A549 (cell line): ENCODE results near the gene YIPF1.
"Not testable (repeated sequence)": the region's sequence is repeated elsewhere in the genome, so short reads cannot be mapped to it uniquely, and the experiment has no call there.

Experiments used
- EHMT2 ChIP-seq: fragments of 200-600 bp; sonication (generic); IDR thresholded peaks from 2 replicates; pipeline ENCODE4 v1.6.1; 2016; ENCODE audit warnings: antibody characterized with exemption, low read depth, mild to moderate bottlenecking, moderate library complexity
- EP300 ChIP-seq, 2 experiments: fragments of >200 bp; sonication (Bioruptor Twin); formaldehyde crosslinking; IDR thresholded peaks; 2 replicates in 1 of 2; 3 replicates in 1 of 2; pipeline ENCODE4 v1.6.1; 2016 to 2017
- MYC ChIP-seq: IDR thresholded peaks from 2 replicates; pipeline ENCODE4 v1.6.1; 2012; ENCODE audit warnings: mild to moderate bottlenecking, inconsistent platforms, low read length, improper control_type of control experiment, borderline replicate concordance
- PHF8 ChIP-seq: fragments of 200-600 bp; sonication (generic); IDR thresholded peaks from 2 replicates; pipeline ENCODE4 v1.6.1; 2016; ENCODE audit warnings: low read depth, mild to moderate bottlenecking, antibody characterized with exemption, moderate library complexity, borderline replicate concordance
- POLR2A ChIP-seq: IDR thresholded peaks from 2 replicates; pipeline ENCODE4 v1.6.1; 2012; ENCODE audit warnings: mild to moderate bottlenecking, low read length
- RAD21 ChIP-seq, 2 experiments: fragments of >200 bp in 1 of 2; sonication (Bioruptor Twin) in 1 of 2; formaldehyde crosslinking in 1 of 2; IDR thresholded peaks in 1 of 2; conservative IDR thresholded peaks in 1 of 2; 2 replicates in 1 of 2; 3 replicates in 1 of 2; pipeline ENCODE4 v1.6.1; 2012 to 2018; ENCODE audit warnings: inconsistent platforms in 1 of 2
- RARB ChIP-seq: fragments of 250-450 bp; sonication (Bioruptor Pico); IDR thresholded peaks from 2 replicates; pipeline ENCODE4 v1.8.0; 2021; ENCODE audit warnings: mild to moderate bottlenecking, moderate library complexity
- RCOR1 ChIP-seq: fragments of 150-350 bp; IDR thresholded peaks from 2 replicates; pipeline ENCODE4 v1.6.1; 2014; ENCODE audit warnings: antibody characterized with exemption, low read length, low read depth
- RFX5 ChIP-seq: fragments of 450-650 bp; IDR thresholded peaks from 2 replicates; pipeline ENCODE4 v1.7.1; 2014; ENCODE audit warnings: antibody characterized with exemption, mild to moderate bottlenecking, moderate library complexity
- TF ChIP-seq, protein P1 (sequence below): fragments of 250-450 bp; sonication (Bioruptor Pico); IDR thresholded peaks from 2 replicates; pipeline ENCODE4 v1.5.0; 2021; ENCODE audit warnings: mild to moderate bottlenecking, moderate library complexity, borderline replicate concordance
- TF ChIP-seq, protein P2 (sequence below): fragments of >200 bp; sonication (Bioruptor Twin); formaldehyde crosslinking; IDR thresholded peaks from 3 replicates; pipeline ENCODE4 v1.5.1; 2016

DNA sequence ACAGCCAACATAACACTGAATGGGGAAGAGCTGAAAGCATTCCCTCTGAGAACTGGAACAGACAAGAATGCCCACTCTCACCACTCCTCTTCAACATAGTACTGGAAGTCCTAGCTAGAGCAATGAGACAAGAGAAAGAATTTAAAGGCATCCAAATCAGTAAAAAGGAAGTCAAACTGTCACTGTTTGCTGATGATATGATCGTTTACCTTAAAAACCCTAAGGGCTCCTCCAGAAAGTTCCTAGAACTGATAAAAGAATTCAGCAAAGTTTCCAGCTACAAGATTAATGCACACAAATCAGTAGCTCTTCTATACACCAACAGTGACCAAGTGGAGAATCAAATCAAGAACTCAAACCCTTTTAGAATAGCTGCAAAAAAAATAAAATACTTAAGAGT, 74.1 kb downstream of the YIPF1 start:
- TF ChIP-seq PHF8; RFX5; RCOR1; EP300 (IDR thresholded peaks at IDR 0.05); RAD21 (conservative IDR thresholded peaks at IDR 0.05 in 1 of 2, IDR thresholded peaks at IDR 0.05 in 1 of 2); POLR2A; EHMT2; RARB (CRISPR knock-in tag); MYC: not testable (repeated sequence)
- TF ChIP-seq, protein P1, sequence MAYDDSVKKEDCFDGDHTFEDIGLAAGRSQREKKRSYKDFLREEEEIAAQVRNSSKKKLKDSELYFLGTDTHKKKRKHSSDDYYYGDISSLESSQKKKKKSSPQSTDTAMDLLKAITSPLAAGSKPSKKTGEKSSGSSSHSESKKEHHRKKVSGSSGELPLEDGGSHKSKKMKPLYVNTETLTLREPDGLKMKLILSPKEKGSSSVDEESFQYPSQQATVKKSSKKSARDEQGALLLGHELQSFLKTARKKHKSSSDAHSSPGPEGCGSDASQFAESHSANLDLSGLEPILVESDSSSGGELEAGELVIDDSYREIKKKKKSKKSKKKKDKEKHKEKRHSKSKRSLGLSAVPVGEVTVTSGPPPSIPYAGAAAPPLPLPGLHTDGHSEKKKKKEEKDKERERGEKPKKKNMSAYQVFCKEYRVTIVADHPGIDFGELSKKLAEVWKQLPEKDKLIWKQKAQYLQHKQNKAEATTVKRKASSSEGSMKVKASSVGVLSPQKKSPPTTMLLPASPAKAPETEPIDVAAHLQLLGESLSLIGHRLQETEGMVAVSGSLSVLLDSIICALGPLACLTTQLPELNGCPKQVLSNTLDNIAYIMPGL (CRISPR knock-in tag): not testable (repeated sequence)
- TF ChIP-seq, protein P2, sequence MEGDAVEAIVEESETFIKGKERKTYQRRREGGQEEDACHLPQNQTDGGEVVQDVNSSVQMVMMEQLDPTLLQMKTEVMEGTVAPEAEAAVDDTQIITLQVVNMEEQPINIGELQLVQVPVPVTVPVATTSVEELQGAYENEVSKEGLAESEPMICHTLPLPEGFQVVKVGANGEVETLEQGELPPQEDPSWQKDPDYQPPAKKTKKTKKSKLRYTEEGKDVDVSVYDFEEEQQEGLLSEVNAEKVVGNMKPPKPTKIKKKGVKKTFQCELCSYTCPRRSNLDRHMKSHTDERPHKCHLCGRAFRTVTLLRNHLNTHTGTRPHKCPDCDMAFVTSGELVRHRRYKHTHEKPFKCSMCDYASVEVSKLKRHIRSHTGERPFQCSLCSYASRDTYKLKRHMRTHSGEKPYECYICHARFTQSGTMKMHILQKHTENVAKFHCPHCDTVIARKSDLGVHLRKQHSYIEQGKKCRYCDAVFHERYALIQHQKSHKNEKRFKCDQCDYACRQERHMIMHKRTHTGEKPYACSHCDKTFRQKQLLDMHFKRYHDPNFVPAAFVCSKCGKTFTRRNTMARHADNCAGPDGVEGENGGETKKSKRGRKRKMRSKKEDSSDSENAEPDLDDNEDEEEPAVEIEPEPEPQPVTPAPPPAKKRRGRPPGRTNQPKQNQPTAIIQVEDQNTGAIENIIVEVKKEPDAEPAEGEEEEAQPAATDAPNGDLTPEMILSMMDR: not testable (repeated sequence)
